Panc1 (cell line): Measurements from ENCODE around the gene FAAP20. TPM values are rescaled to one million over a fixed set of nuclear protein-coding genes. Genes with fewer than 3 reads are reported as not detected.

Experiments
- ATAC-seq: fragments of 200-7000 bp; cut with Tn5 transposase; 2 replicates; pipeline ENCODE4 v1.9.1; 2020; ENCODE audit warnings: mild to moderate bottlenecking, moderate library complexity
- BruUV-seq: library from RNA; stranded (reverse); fragments of 400-500 nt; replicated peaks from 2 replicates; lab custom pipeline; 2021; lab: Mats Ljungman, UMichigan
- CTCF ChIA-PET: fragments of 300-600 bp; sonication (Branson Sonifier 250); formaldehyde crosslinking; loops from one replicate; lab custom pipeline; 2022; ENCODE audit warnings: antibody characterized with exemption; lab: Charles Lee
- POLR2A ChIA-PET: fragments of 300-600 bp; sonication (Branson Sonifier 250); formaldehyde crosslinking; loops from one replicate; lab custom pipeline; 2022; ENCODE audit warnings: antibody characterized with exemption; lab: Charles Lee
- DNase-seq: peaks from one replicate; pipeline ENCODE4 v3.0.0-alpha.2; 2010; ENCODE audit warnings: low read depth, low spot score
- H3K27ac ChIP-seq: 2 replicates; pipeline ENCODE4 v1.5.1; 2011; ENCODE audit warnings: mild to moderate bottlenecking, low read length, inconsistent platforms
- H3K27me3 ChIP-seq: fragments of 200-500 bp; sonication (Bioruptor generic); 2 replicates; pipeline ENCODE4 v1.6.0; 2014; ENCODE audit warnings: low read length, inconsistent platforms; ENCODE audit not compliant: control insufficient read depth, insufficient read depth
- H3K36me3 ChIP-seq: fragments of 200-500 bp; sonication (Bioruptor generic); 2 replicates; pipeline ENCODE4 v1.5.1; 2014; ENCODE audit warnings: inconsistent platforms, mild to moderate bottlenecking, low read length, moderate library complexity; ENCODE audit not compliant: control insufficient read depth, insufficient read depth
- H3K4me1 ChIP-seq: 2 replicates; pipeline ENCODE4 v1.5.1; 2011; ENCODE audit warnings: inconsistent platforms, mild to moderate bottlenecking, low read length, moderate library complexity; ENCODE audit not compliant: control insufficient read depth, insufficient read depth
- H3K4me3 ChIP-seq, 2 experiments: 2 replicates each; pipeline ENCODE4 v1.5.1; 2011 to 2012; ENCODE audit warnings: low read depth in 2 of 2, low read length in 2 of 2, mild to moderate bottlenecking in 2 of 2, inconsistent platforms in 1 of 2, moderate library complexity in 1 of 2
- H3K9me3 ChIP-seq: fragments of 200-500 bp; sonication (Bioruptor generic); 2 replicates; pipeline ENCODE4 v1.5.1; 2014; ENCODE audit warnings: low read depth, mild to moderate bottlenecking, inconsistent platforms, low read length, moderate library complexity; ENCODE audit not compliant: control insufficient read depth, insufficient read depth
- CTCF ChIP-seq: fragments of 450-650 bp; IDR thresholded peaks from 2 replicates; pipeline ENCODE4 v1.5.1; 2017; ENCODE audit warnings: mild to moderate bottlenecking
- POLR2AphosphoS5 ChIP-seq: IDR thresholded peaks from 2 replicates; pipeline ENCODE4 v1.6.1; 2012; ENCODE audit warnings: mild to moderate bottlenecking, low read depth, low read length, moderate library complexity
- SIN3A ChIP-seq: IDR thresholded peaks from 2 replicates; pipeline ENCODE4 v1.6.1; 2012; ENCODE audit warnings: low read depth, mild to moderate bottlenecking, low read length, moderate library complexity, borderline replicate concordance; ENCODE audit not compliant: insufficient read depth
- TCF7L2 ChIP-seq: IDR thresholded peaks from 2 replicates; pipeline ENCODE4 v1.6.1; 2011; ENCODE audit warnings: mild to moderate bottlenecking, low read depth, low read length, inconsistent platforms
- in situ Hi-C: cut with HindIII; loops from 2 replicates; pipeline ENCODE4 v1.10.0; 2016; ENCODE audit warnings: low sequenced_read_pairs, low pct_unique_long_range_greater_than_20kb
- intact Hi-C: fragments of 100-400 bp; cut with micrococcal nuclease; formaldehyde crosslinking; loops from one replicate; pipeline ENCODE4 v1.10.0; 2022; ENCODE audit not compliant: unreplicated experiment
- total RNA-seq: library from RNA; stranded (reverse); gene quantifications from one replicate; pipeline ENCODE4 v1.2.1, GENCODE V29; 2021; ENCODE audit not compliant: unreplicated experiment
- TF ChIP-seq, protein P1 (sequence below), 2 experiments: IDR thresholded peaks; 2 replicates each; pipeline ENCODE4 v1.6.1; 2011 to 2012; ENCODE audit warnings: low read depth in 2 of 2, control low read depth in 1 of 2, low read length in 1 of 2, mild to moderate bottlenecking in 1 of 2, moderate library complexity in 1 of 2; ENCODE audit not compliant: insufficient read depth in 1 of 2

FAAP20 gene
- total RNA-seq, 1 experiment from 2014 or later = 177 TPM

DNA sequence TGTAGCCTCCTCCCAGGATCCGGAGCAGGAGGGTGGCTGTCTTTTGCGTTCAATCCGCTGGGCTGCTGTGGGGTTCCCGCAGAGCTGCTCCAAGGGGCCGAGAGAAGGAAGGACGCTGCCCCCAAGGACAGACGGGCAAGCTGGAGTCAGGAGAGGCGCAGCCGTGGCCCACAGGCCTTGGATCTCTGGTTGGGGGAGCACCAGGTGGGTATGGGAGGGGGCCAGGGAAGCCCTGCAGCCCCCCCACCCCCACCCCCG lies 17.6 kb upstream of the FAAP20 start:
- ChIA-PET CTCF (interaction anchor here (0.6 kb wide), 1 partner anchor 13 kb away, joined by 11 read pairs; no protein-coding TSS in a partner anchor), POLR2A (interaction anchor here (0.5 kb wide), 1 partner anchor 315 kb away, joined by 3 read pairs; no protein-coding TSS in a partner anchor)
- no peaks in the 10 kb centered on the region for H3K36me3 ChIP-seq
- intact Hi-C loops = no loop called here
- in situ Hi-C loops = no loop called here
- no peak for TF ChIP-seq POLR2AphosphoS5
- no peak for TF ChIP-seq CTCF
- no peak for TF ChIP-seq TCF7L2
- TF ChIP-seq SIN3A = no peak
- TF ChIP-seq, protein P1, sequence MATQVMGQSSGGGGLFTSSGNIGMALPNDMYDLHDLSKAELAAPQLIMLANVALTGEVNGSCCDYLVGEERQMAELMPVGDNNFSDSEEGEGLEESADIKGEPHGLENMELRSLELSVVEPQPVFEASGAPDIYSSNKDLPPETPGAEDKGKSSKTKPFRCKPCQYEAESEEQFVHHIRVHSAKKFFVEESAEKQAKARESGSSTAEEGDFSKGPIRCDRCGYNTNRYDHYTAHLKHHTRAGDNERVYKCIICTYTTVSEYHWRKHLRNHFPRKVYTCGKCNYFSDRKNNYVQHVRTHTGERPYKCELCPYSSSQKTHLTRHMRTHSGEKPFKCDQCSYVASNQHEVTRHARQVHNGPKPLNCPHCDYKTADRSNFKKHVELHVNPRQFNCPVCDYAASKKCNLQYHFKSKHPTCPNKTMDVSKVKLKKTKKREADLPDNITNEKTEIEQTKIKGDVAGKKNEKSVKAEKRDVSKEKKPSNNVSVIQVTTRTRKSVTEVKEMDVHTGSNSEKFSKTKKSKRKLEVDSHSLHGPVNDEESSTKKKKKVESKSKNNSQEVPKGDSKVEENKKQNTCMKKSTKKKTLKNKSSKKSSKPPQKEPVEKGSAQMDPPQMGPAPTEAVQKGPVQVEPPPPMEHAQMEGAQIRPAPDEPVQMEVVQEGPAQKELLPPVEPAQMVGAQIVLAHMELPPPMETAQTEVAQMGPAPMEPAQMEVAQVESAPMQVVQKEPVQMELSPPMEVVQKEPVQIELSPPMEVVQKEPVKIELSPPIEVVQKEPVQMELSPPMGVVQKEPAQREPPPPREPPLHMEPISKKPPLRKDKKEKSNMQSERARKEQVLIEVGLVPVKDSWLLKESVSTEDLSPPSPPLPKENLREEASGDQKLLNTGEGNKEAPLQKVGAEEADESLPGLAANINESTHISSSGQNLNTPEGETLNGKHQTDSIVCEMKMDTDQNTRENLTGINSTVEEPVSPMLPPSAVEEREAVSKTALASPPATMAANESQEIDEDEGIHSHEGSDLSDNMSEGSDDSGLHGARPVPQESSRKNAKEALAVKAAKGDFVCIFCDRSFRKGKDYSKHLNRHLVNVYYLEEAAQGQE (IDR thresholded peaks at IDR 0.05; ENCODE audit: insufficient read depth in 1 of 2, low read depth in 2 of 2, low read length in 1 of 2) = no peak
- peak overlapping the region; percentile 82 for H3K27ac ChIP-seq
- ATAC-seq (no peak), DNase-seq (no peak)
- no peaks in the 10 kb centered on the region for H3K27me3 ChIP-seq
- H3K9me3 ChIP-seq = no peaks in the 10 kb centered on the region
- peaks cover 59% of the 10 kb centered on the region for H3K4me1 ChIP-seq
- BruUV-seq = no TSS peak
- peak overlapping the region in 1 of 2 experiments; percentile 20; a peak in 1 of 4 replicates for H3K4me3 ChIP-seq

GRCh38 chr1:2210786-2211185 lies 16.2 kb upstream of the FAAP20 start:
- 0 out of 2 replicates have a peak, but pooled peaks have one; percentile 25 for TF ChIP-seq POLR2AphosphoS5
- TF ChIP-seq, protein P1 (IDR thresholded peaks at IDR 0.05; ENCODE audit: insufficient read depth in 1 of 2, low read depth in 2 of 2, low read length in 1 of 2) = no peak
- Histone ChIP-seq H3K4me3 (no peak overlapping the region), H3K27me3 (no peaks in the 10 kb centered on the region), H3K36me3 (no peaks in the 10 kb centered on the region), H3K4me1 (peaks cover 74% of the 10 kb centered on the region), H3K27ac (0 out of 2 replicates have a peak overlapping the region, but pooled peaks have one; percentile 29), H3K9me3 (no peaks in the 10 kb centered on the region)
- intact Hi-C loops = no loop called here
- CTCF ChIA-PET = no interaction called here
- DNase-seq (no peak), ATAC-seq (no peak)
- BruUV-seq = no TSS peak
- in situ Hi-C loops = no loop called here
- POLR2A ChIA-PET = interaction anchor here (0.6 to 0.7 kb wide), 2 partner anchors 12 to 99 kb away, joined by 5 to 6 read pairs; no protein-coding TSS in a partner anchor
